ENCODE results near the gene AOPEP.
"Not testable (repeated sequence)": the region's sequence is repeated elsewhere in the genome, so short reads cannot be mapped to it uniquely, and the experiment has no call there.

AOPEP gene

GRCh38 chr9:94823710-94824109, 97.2 kb downstream of the AOPEP start:
- no peak for DNase-seq

GRCh38 chr9:94824411-94824810, 97.9 kb downstream of the AOPEP start:
- no peak for DNase-seq

GRCh38 chr9:94824913-94825610, 98.6 kb downstream of the AOPEP start:
- DNase-seq: no peak

- DNase-seq: no peak
Measured at GRCh38 chr9:94825611-94825958, 99.1 kb downstream of the AOPEP start.

GRCh38 chr9:94826044-94826443, 99.5 kb downstream of the AOPEP start:
- DNase-seq: no peak

- DNase-seq: no peak
Measured at GRCh38 chr9:94826644-94827410, 100.3 kb downstream of the AOPEP start.

GRCh38 chr9:94827584-94828304, 101.2 kb downstream of the AOPEP start:
- no peak for DNase-seq

GRCh38 chr9:94829380-94830070, 103.0 kb downstream of the AOPEP start:
- no peak for DNase-seq

- not testable (repeated sequence) for DNase-seq
Measured at GRCh38 chr9:94830071-94830604, 103.6 kb downstream of the AOPEP start.

GRCh38 chr9:94833802-94834201, 107.3 kb downstream of the AOPEP start:
- DNase-seq: no peak

GRCh38 chr9:94837404-94837803, 110.9 kb downstream of the AOPEP start:
- no peak for DNase-seq

GRCh38 chr9:94839398-94839797, 112.9 kb downstream of the AOPEP start:
- no peak for DNase-seq

- DNase-seq: no peak
Measured at GRCh38 chr9:94840738-94841137, 114.2 kb downstream of the AOPEP start.

- no peak for DNase-seq
Measured at GRCh38 chr9:94843134-94843533, 116.6 kb downstream of the AOPEP start.

GRCh38 chr9:94846739-94847138, 120.2 kb downstream of the AOPEP start:
- no peak for DNase-seq

GRCh38 chr9:94847486-94847885, 121.0 kb downstream of the AOPEP start:
- peak; percentile 69 for DNase-seq

GRCh38 chr9:94848791-94849190, 122.3 kb downstream of the AOPEP start:
- not testable (repeated sequence) for DNase-seq

GRCh38 chr9:94850540-94851434, 124.3 kb downstream of the AOPEP start:
- DNase-seq: no peak

GRCh38 chr9:94851467-94851866, 125.0 kb downstream of the AOPEP start:
- DNase-seq: no peak

- no peak for DNase-seq
Measured at GRCh38 chr9:94851892-94852291, 125.4 kb downstream of the AOPEP start.

GRCh38 chr9:94852373-94852772, 125.9 kb downstream of the AOPEP start:
- DNase-seq: no peak

- no peak for DNase-seq
Measured at GRCh38 chr9:94853887-94854286, 127.4 kb downstream of the AOPEP start.
